SH-SY5Y (cell line): Measurements from ENCODE around the gene NKAIN2.

ENCODE experiments used
- GATA2 ChIP-seq: IDR thresholded peaks from 2 replicates; pipeline ENCODE4 v1.6.1; 2011; ENCODE audit warnings: mild to moderate bottlenecking, low read depth, low read length
- GATA3 ChIP-seq: IDR thresholded peaks from 2 replicates; pipeline ENCODE4 v1.6.1; 2011; ENCODE audit warnings: low read depth, mild to moderate bottlenecking, low read length, moderate library complexity

- TF ChIP-seq GATA2 (no peak), GATA3 (no peak)
These were observed 917.7 kb downstream of the NKAIN2 start for GRCh38 chr6:124721331-124721730.
